ENCODE data around the gene FRMD4B. TPM values are rescaled to one million over a fixed set of nuclear protein-coding genes. Genes with fewer than 3 reads are reported as not detected.

Gene FRMD4B
- polyA plus RNA-seq, 1 donor, result 16.1 TPM

DNA sequence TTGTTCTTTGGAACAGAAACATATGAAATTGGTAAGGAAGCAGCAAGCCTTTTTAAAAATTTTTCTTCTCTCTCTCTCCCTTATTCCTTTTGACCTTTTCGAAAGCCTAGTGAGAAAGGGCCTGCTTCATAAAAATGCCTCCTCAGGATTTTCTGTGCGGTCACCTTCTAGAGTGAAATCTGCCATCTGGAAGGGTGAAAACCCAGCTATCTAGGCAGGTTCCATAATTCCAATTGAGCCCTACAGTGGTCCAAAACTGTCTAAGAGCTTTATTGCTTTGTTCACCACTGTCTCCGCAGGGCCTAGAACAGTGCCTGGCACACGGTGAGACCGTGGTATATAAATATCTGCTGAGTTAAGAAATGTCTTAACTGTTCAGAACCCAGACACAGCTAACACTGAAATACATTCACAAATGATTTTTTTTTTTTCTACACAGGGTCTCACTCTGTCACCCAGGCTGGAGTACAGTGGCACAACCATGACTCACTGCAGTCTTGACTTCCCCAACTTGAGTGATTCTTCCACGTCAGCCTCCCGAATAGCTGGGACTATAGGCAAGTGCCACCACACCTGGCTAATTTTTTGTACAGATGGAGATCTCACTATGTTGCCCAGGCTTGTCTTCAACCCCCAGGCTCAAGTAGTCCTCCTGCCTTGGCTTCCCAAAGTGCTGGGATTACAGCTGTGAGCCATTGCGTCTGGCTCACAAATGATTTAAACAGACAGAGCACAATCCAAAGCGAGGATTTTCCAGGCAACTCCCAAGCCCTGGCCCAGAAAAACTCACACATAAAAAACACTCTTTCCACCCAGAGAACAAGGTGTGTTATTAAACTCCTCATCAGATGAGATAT is 64.4 kb downstream of the FRMD4B start:
- DNase-seq, result peak; percentile 39

DNA sequence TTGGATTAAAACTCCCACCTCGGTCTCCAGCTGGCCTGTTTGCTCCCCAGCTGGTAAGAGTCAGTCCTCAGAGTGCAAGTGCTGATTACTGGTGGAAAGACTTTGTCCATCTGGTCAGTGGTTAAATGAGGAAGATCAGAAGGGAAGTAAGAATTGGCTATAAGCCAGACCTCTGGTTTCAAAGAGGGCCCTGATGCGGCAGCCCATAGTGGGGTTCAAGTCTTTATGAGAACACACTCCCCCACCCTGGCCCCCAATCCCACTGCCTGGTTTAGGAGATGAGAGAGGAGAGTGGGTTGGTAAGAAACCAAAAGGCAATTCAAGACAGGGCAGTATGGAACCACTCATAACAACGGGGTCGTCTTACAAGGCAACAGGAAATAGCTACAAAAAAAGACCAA is 65.0 kb downstream of the FRMD4B start:
- DNase-seq, result peak; percentile 31

GRCh38 chr3:69319652-69320051 is 66.2 kb downstream of the FRMD4B start:
- no peak for DNase-seq

DNA sequence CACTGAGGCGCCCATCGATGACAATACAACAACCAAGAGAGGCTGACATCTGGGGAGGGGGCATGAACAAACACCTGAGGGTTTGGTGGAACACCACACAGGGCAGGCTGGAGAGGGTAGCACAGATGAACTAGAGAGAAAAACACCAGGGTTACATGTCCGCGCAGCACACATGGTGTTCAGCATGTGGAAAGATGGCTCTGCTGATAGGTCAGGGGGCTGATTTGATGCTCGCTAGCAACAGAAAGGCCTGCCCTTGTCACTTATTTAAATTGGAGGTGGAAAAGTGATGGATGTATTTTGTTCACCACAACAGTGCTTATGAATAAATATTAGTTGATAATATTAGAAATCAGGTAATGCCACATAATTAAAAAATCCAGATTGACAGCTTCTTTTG is 67.5 kb downstream of the FRMD4B start:
- no peak for DNase-seq

- no peak for DNase-seq
Observed at GRCh38 chr3:69313251-69313650, 72.6 kb downstream of the FRMD4B start.

- peak; percentile 22 for DNase-seq
Observed at GRCh38 chr3:69309814-69310213, 76.1 kb downstream of the FRMD4B start.

DNA sequence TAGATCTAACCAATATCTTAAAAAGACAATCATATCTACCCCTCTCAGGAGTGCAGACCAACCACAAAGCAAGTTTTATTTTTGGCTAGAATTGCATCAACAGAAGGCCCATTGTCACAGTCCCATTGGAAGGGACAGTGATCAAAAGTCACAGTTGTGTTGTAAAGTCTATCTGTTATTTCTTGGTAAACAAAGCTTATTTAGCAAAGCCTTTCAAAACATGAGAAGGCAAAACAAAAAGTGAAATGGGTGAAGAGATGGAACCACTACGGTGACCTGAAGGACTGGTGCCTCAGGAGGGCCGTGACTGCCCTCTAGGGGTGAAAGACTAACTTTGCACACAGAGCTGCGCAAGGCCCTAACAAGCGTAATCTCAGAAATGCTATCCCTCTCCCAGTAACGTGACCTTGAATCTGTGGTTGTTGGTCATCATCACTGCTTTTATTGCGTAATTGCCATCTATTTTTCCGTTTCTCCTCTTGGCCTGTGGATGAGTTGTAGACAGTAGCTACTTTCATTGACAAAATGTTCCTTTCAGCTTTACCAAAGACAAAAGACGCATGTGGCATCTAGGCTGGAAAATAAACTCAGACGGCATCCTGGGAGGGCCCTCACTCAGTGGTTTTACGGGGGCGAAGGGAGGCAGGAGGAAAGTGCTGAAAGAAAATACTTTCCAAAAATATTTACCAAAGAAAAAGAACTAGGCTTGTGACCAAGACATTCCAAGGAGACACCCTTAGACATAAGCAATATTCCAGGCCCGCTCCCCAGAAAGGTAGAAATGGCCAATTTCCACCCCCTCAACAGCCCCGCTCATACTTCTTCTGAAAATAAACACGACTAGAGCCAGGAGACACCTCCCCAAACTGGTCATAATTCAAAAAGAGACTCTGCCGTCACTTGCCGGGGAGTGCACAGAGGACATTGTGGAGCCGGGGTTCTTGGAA is 79.4 kb downstream of the FRMD4B start:
- DNase-seq, result peak; percentile 81

GRCh38 chr3:69305011-69305410 is 80.9 kb downstream of the FRMD4B start:
- no peak for DNase-seq

DNA sequence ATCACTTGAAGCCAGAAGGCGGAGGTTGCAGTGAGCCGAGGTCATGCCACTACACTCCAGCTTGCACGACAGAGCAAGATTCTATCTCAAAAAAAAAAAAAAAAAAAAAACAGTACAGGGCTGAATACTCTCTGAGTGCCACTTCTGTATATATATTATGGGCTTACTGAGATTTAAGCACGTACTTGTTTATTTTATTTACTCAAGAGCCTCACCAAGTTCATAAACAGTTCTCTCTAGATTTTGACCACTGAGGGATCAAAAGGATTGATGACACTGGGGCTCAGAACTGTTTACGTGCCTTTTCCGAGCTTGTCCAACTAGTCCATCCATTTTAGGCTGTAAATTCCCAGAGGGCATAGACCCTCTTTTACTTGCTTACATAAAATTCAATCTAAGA is 81.5 kb downstream of the FRMD4B start:
- DNase-seq, result no peak

GRCh38 chr3:69300296-69300695 is 85.6 kb downstream of the FRMD4B start:
- no peak for DNase-seq

- DNase-seq, result no peak
Observed at GRCh38 chr3:69299344-69299743, 86.5 kb downstream of the FRMD4B start.

GRCh38 chr3:69297501-69297900 is 88.4 kb downstream of the FRMD4B start:
- no peak for DNase-seq

- no peak for DNase-seq
Observed at GRCh38 chr3:69296995-69297394, 88.9 kb downstream of the FRMD4B start.

GRCh38 chr3:69294014-69294766 is 91.7 kb downstream of the FRMD4B start:
- DNase-seq, result peak; percentile 11

DNA sequence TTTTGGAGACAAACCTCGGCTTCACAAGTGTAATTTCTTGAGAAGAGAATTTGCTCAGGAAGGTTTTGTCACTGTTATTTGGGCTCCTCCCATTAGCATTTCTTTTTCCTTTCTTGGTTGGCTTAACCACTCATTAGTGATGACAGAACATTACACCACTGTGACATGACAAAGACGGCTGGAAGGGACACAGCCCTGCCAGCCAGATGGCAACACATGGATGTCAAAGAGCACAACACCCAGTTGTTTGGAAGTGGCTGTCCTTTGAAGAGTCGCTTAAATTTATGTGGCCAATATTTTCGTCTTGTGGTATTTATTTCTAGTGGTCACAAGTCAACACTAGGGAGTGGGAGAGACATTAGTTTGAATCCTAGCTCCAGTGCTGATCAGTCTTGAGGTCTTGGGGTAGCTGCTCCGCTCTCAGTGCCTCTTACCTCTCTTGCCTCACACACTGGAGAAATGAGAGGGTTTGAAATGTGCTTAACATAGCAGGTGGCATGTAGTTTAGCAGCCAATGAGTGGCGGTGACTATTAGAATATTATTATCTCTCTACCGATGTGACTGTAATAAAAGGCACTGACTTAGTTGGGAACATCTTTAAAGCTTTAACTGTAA is 92.8 kb downstream of the FRMD4B start:
- no peak for DNase-seq

GRCh38 chr3:69292185-69292584 is 93.7 kb downstream of the FRMD4B start:
- no peak for DNase-seq

DNA sequence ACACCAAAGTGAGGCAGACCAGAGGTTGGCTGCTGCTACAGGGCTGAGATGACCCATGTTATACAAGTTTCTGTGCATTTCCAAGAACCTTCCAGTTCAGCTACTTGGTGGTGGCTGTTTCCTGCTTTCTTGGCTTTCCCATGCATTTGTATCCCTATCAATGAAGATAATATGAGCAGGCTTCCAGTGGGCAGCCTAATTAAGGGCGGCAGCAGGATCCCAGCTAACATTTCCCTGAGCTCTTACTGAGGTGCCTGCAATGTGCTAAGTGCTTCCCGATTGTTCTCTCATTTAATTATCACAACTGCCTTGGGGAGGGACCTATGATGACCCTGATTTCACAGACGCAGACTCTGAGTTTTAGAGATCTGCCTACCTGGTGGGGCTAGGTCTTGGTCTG is 95.5 kb downstream of the FRMD4B start:
- DNase-seq, result no peak

GRCh38 chr3:69290006-69290405 is 95.9 kb downstream of the FRMD4B start:
- DNase-seq, result no peak

DNA sequence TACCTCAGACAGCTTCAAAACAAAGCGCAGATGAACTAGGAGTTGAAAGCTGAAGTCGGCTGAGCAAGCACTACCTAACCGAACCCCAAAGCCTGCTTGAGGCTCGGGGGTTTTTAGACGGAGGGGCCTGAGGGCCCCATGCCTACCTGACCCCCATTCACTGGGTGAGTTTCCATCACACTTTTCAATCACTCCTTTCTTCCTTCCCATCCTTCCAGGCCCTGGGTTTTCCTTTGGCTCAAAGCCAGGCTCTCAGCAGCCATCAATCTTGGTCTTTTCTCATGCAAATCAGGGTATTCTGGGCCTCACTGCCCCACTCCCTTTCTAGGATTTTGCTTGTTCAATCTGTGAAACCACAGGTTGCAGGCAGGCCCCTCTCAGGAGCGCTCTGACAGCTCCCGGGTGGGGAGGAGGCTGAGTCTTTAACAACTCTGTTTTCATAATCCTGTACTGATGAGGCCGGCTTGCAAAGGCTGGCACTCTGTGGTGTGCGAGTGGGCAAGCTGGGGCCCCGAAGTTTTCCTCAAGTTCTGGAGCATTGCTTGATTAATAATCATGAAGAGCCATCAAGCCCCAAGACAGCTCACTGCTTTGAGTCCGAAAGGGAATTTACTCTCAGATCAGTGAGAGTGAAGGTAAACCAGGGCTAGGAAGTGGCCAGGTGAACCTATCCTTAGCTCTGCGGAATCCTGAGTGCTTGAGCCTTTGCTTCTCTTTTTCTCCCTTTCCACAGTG is 97.6 kb downstream of the FRMD4B start:
- no peak for DNase-seq

- no peak for DNase-seq
Observed at GRCh38 chr3:69283913-69284611, 101.8 kb downstream of the FRMD4B start.

DNA sequence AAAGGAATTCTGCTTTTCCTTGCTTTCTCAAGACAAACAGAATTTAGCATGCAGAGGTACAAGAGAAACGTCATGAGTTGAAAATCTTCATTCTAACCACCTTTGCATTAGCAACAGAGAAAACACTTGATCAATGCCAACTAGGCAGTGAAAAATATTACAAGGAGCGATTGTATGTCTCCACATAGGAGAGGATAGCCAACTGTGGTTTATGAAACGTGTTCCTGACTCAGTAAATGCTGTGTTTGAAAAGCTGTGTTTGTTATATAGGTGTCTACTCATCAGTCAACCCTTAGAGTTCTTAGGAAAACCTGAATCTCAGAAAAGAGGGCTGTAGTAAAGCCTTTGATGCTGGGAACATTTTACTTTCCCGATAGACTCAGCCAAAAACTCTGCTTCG is 102.4 kb downstream of the FRMD4B start:
- no peak for DNase-seq
